GM12878 (cell line): ENCODE results near the gene KIAA1671. TPM values are rescaled to one million over a fixed set of nuclear protein-coding genes. Genes with fewer than 3 reads are reported as not detected.

ENCODE experiments used
- ATAC-seq: fragments of 200-7000 bp; cut with Tn5 transposase; 3 replicates; pipeline ENCODE4 v1.9.1; 2020; ENCODE audit warnings: mild to moderate bottlenecking, moderate library complexity
- BruUV-seq: library from RNA; stranded (reverse); fragments of 400-500 nt; replicated peaks from 2 replicates; lab custom pipeline; 2021; lab: Mats Ljungman, UMichigan
- CTCF ChIA-PET: fragments of 300-600 bp; sonication (Branson Sonifier 250); formaldehyde crosslinking; extraction: SDS; loops from one replicate; lab custom pipeline; 2021; ENCODE audit warnings: inconsistent platforms; lab: Yijun Ruan, JAX
- POLR2A ChIA-PET: fragments of 350-600 bp; formaldehyde crosslinking; extraction: SDS; loops from one replicate; lab custom pipeline; 2021; ENCODE audit warnings: inconsistent platforms; lab: Charles Lee
- RAD21 ChIA-PET: fragments of 300-600 bp; sonication (Branson Sonifier 250); formaldehyde crosslinking; loops from one replicate; lab custom pipeline; 2023; ENCODE audit warnings: antibody characterized with exemption; ENCODE audit not compliant: unreplicated experiment; lab: Charles Lee
- SMC1A ChIA-PET: fragments of 300-600 bp; sonication (Branson Sonifier 250); formaldehyde crosslinking; loops from one replicate; lab custom pipeline; 2023; ENCODE audit not compliant: unreplicated experiment, uncharacterized antibody; lab: Charles Lee
- DNase-seq: peaks from one replicate; pipeline ENCODE4 v3.0.0-alpha.2; 2011; ENCODE audit warnings: low read depth, low spot score
- FAIRE-seq: peaks from 3 replicates; lab custom pipeline; 2011; peaks lifted over from hg19 to GRCh38; lab: Jason Lieb, UNC
- H2AFZ ChIP-seq: 2 replicates; pipeline ENCODE4 v1.6.0; 2011; ENCODE audit warnings: low read depth, low read length, control low read depth; ENCODE audit not compliant: control insufficient read depth
- H3K27ac ChIP-seq: 2 replicates; pipeline ENCODE4 v1.5.1; 2011; ENCODE audit warnings: control low read depth; ENCODE audit not compliant: control insufficient read depth, insufficient read depth
- H3K27me3 ChIP-seq, 2 experiments: replicated peaks in 1 of 2; 2 replicates each; pipeline versions ENCODE4 v1.6.0 to v1.6.1; 2011; ENCODE audit warnings: low read length in 1 of 2; ENCODE audit not compliant: control insufficient read depth in 2 of 2, insufficient read depth in 2 of 2
- H3K36me3 ChIP-seq, 2 experiments: 2 replicates each; pipeline ENCODE4 v1.5.1; 2011; ENCODE audit warnings: low read length in 1 of 2; ENCODE audit not compliant: control insufficient read depth in 2 of 2, insufficient read depth in 2 of 2
- H3K4me1 ChIP-seq: 2 replicates; pipeline ENCODE4 v1.6.1; 2011; ENCODE audit warnings: mild to moderate bottlenecking, low read length, moderate library complexity, mixed read lengths; ENCODE audit not compliant: control insufficient read depth, insufficient read depth
- H3K4me2 ChIP-seq: 2 replicates; pipeline ENCODE4 v1.6.0; 2011; ENCODE audit warnings: control low read depth; ENCODE audit not compliant: control insufficient read depth, insufficient read depth
- H3K4me3 ChIP-seq: fragments of 200-600 bp; sonication (generic); 2 replicates; pipeline ENCODE4 v1.5.1; 2016
- H3K79me2 ChIP-seq: 2 replicates; pipeline ENCODE4 v1.6.0; 2011; ENCODE audit warnings: low read length; ENCODE audit not compliant: control insufficient read depth, insufficient read depth
- H3K9ac ChIP-seq: 2 replicates; pipeline ENCODE4 v1.8.0; 2011; ENCODE audit warnings: low read length, control low read depth, mixed read lengths; ENCODE audit not compliant: control insufficient read depth, insufficient read depth
- H3K9me3 ChIP-seq: replicated peaks from 3 replicates; pipeline ENCODE4 v1.5.1; 2011; ENCODE audit warnings: mild to moderate bottlenecking, low read length; ENCODE audit not compliant: control insufficient read depth, insufficient read depth
- H4K20me1 ChIP-seq: 2 replicates; pipeline ENCODE4 v1.6.0; 2011; ENCODE audit not compliant: control insufficient read depth, insufficient read depth
- ATF3 ChIP-seq: IDR thresholded peaks from 2 replicates; pipeline ENCODE4 v1.6.1; 2011; ENCODE audit warnings: low read depth, mild to moderate bottlenecking, low read length, moderate library complexity, borderline replicate concordance; ENCODE audit errors: extremely low read depth
- BCL11A ChIP-seq: IDR thresholded peaks from 2 replicates; pipeline ENCODE4 v1.6.1; 2011; ENCODE audit warnings: low read depth, low read length
- CHD2 ChIP-seq: IDR thresholded peaks from 2 replicates; pipeline ENCODE4 v1.6.1; 2011; ENCODE audit warnings: low read depth, low read length, improper control_type of control experiment, borderline replicate concordance
- EP300 ChIP-seq, 2 experiments: fragments of 150-350 bp in 1 of 2; IDR thresholded peaks; 2 replicates each; pipeline ENCODE4 v1.6.1; 2011 to 2012; ENCODE audit warnings: low read depth in 2 of 2, low read length in 2 of 2, borderline replicate concordance in 1 of 2, improper control_type of control experiment in 1 of 2, inconsistent platforms in 1 of 2; ENCODE audit not compliant: control insufficient read depth in 1 of 2
- IRF5 ChIP-seq: fragments of 450-650 bp; IDR thresholded peaks from 2 replicates; pipeline ENCODE4 v1.6.1; 2017; ENCODE audit warnings: borderline replicate concordance
- PAX8 ChIP-seq: fragments of 450-650 bp; IDR thresholded peaks from 2 replicates; pipeline ENCODE4 v1.6.1; 2017; ENCODE audit warnings: mild to moderate bottlenecking, moderate library complexity
- POLR2A ChIP-seq: IDR thresholded peaks from 2 replicates; pipeline ENCODE4 v1.6.1; 2011; ENCODE audit warnings: low read depth, mild to moderate bottlenecking, low read length
- RAD21 ChIP-seq: IDR thresholded peaks from 2 replicates; pipeline ENCODE4 v1.6.1; 2011; ENCODE audit warnings: mild to moderate bottlenecking, low read depth, low read length, moderate library complexity; ENCODE audit not compliant: insufficient read depth
- SREBF1 ChIP-seq: IDR thresholded peaks from 2 replicates; pipeline ENCODE4 v1.6.1; 2012; ENCODE audit warnings: mild to moderate bottlenecking, low read length
- SUPT20H ChIP-seq: IDR thresholded peaks from 2 replicates; pipeline ENCODE4 v1.6.1; 2011; ENCODE audit warnings: low read depth, mild to moderate bottlenecking, low read length, moderate library complexity, borderline replicate concordance; ENCODE audit not compliant: control insufficient read depth
- TAF1 ChIP-seq: IDR thresholded peaks from 2 replicates; pipeline ENCODE4 v1.6.1; 2011; ENCODE audit warnings: mild to moderate bottlenecking, low read depth, low read length, borderline replicate concordance
- ZNF217 ChIP-seq: fragments of 450-650 bp; IDR thresholded peaks from 2 replicates; pipeline ENCODE4 v1.6.1; 2017; ENCODE audit warnings: antibody characterized with exemption, mild to moderate bottlenecking
- ZNF24 ChIP-seq: fragments of 450-650 bp; IDR thresholded peaks from 2 replicates; pipeline ENCODE4 v1.6.1; 2017; ENCODE audit warnings: antibody characterized with exemption, mild to moderate bottlenecking
- in situ Hi-C: fragments of 300-500 bp; cut with MboI; formaldehyde crosslinking; loops from 9 replicates; pipeline ENCODE4 v1.14.3; 2018; ENCODE audit warnings: mixed read lengths
- intact Hi-C: fragments of 100-400 bp; cut with micrococcal nuclease; formaldehyde crosslinking; loops from one replicate; pipeline ENCODE4 v1.14.2; 2022; ENCODE audit not compliant: unreplicated experiment
- polyA plus RNA-seq, 11 experiments: library from polyadenylated mRNA; depleted of rRNA in 4 of 11; unstranded in 6 of 11; stranded (reverse) in 5 of 11; fragments of >200 nt; fragmentation: Nextera tagmentation in 4 of 11; fragmentation: Illumina TruSeq in 1 of 11; extraction: Ambion mirVana in 4 of 11; extraction: Trizol in 1 of 11; gene quantifications; 1 replicate in 1 of 11; 2 replicates in 10 of 11; pipeline versions ENCODE4 v1.2.1 to v1.2.3, GENCODE V29; 2011 to 2016; ENCODE audit warnings: inconsistent platforms in 2 of 11, missing spikeins in 2 of 11, low read depth in 1 of 11
- total RNA-seq, 4 experiments: library from RNA; depleted of rRNA in 3 of 4; stranded (reverse); fragments of >200 nt in 3 of 4; fragmentation: Illumina TruSeq in 1 of 4; extraction: Trizol in 1 of 4; gene quantifications; 2 replicates each; pipeline versions ENCODE4 v1.2.1 to v1.2.3, GENCODE V29; 2013 to 2021

KIAA1671 gene
- total and polyA plus RNA-seq, 10 of the 15 experiments (the other 5 are each of a cell fraction or from before 2014, with no cell fraction given): 0.05 to 2.7 (median 0.33) TPM

GRCh38 chr22:24935771-24936483 lies 16.6 kb upstream of the KIAA1671 start:
- Histone ChIP-seq H3K27ac (no peak overlapping the region), H3K4me2 (no peak overlapping the region), H3K9me3 (no peaks in the 10 kb centered on the region), H3K4me1 (no peaks in the 10 kb centered on the region), H3K27me3 (peaks cover 1 to 2% of the 10 kb centered on the region in 2 experiments), H3K36me3 (no peaks in the 10 kb centered on the region), H2AFZ (no peak overlapping the region), H3K79me2 (no peaks in the 10 kb centered on the region), H3K9ac (no peak overlapping the region), H4K20me1 (no peaks in the 10 kb centered on the region), H3K4me3 (no peak overlapping the region)
- ChIA-PET POLR2A (no interaction called here), RAD21 (interaction anchor here (3.5 kb wide), 1 partner anchor 113 kb away, joined by 26 read pairs; no protein-coding TSS in a partner anchor), CTCF (interaction anchor here (4.0 kb wide), 1 partner anchor 113 kb away, joined by 80 read pairs; no protein-coding TSS in a partner anchor), SMC1A (no interaction called here)
- ATAC-seq: no peak
- in situ Hi-C loops (no loop called here), intact Hi-C loops (no loop called here)
- DNase-seq: no peak
- TF ChIP-seq IRF5 (no peak), BCL11A (no peak), POLR2A (no peak), ZNF217 (no peak), ATF3 (no peak), SREBF1 (no peak), ZNF24 (no peak), RAD21 (no peak), SUPT20H (no peak), TAF1 (no peak), EP300 (IDR thresholded peaks at IDR 0.05; ENCODE audit: borderline replicate concordance in 1 of 2, control insufficient read depth in 1 of 2, low read depth in 2 of 2, low read length in 2 of 2) (no peak), PAX8 (no peak), CHD2 (no peak)
- no TSS peak for BruUV-seq
- FAIRE-seq: no peak
